AG04450 (cell line): ENCODE measurements around the gene SERPINB5. TPM values are rescaled to one million over a fixed set of nuclear protein-coding genes. Genes with fewer than 3 reads are reported as not detected.

Source experiments
- CTCF ChIA-PET: fragments of 300-600, 350-600 bp; formaldehyde crosslinking; extraction: SDS; loops from one replicate; lab custom pipeline; 2022; ENCODE audit warnings: antibody characterized with exemption, inconsistent platforms; lab: Charles Lee
- POLR2A ChIA-PET: fragments of 350-600 bp; formaldehyde crosslinking; extraction: SDS; loops from one replicate; lab custom pipeline; 2021; ENCODE audit warnings: antibody characterized with exemption, inconsistent platforms; lab: Yijun Ruan, JAX
- DNase-seq: peaks from one replicate; pipeline ENCODE4 v3.0.0-alpha.2; 2011; ENCODE audit warnings: low read depth, low spot score
- H3K27ac ChIP-seq: one replicate; pipeline ENCODE4 v1.5.1; 2012; ENCODE audit warnings: low read depth, low read length, control low read depth
- H3K27me3 ChIP-seq: one replicate; pipeline ENCODE4 v1.6.0; 2012; ENCODE audit warnings: low read length; ENCODE audit not compliant: control insufficient read depth, insufficient read depth
- H3K4me3 ChIP-seq: 2 replicates; pipeline ENCODE4 v1.5.1; 2011; ENCODE audit warnings: mild to moderate bottlenecking, low read depth, low read length, control low read depth
- H3K9me3 ChIP-seq: 2 replicates; pipeline ENCODE4 v1.5.1; 2012; ENCODE audit warnings: low read length; ENCODE audit not compliant: control insufficient read depth, insufficient read depth
- polyA plus RNA-seq: library from polyadenylated mRNA; depleted of rRNA; stranded (reverse); fragments of >200 nt; gene quantifications from 2 replicates; pipeline ENCODE4 v1.2.3, GENCODE V29; 2011
- TF ChIP-seq, protein P1 (sequence below): IDR thresholded peaks from 2 replicates; pipeline ENCODE4 v1.5.1; 2011; ENCODE audit warnings: low read depth, low read length, control low read depth, inconsistent platforms

SERPINB5 gene
- polyA plus RNA-seq, 1 experiment: not detected

DNA sequence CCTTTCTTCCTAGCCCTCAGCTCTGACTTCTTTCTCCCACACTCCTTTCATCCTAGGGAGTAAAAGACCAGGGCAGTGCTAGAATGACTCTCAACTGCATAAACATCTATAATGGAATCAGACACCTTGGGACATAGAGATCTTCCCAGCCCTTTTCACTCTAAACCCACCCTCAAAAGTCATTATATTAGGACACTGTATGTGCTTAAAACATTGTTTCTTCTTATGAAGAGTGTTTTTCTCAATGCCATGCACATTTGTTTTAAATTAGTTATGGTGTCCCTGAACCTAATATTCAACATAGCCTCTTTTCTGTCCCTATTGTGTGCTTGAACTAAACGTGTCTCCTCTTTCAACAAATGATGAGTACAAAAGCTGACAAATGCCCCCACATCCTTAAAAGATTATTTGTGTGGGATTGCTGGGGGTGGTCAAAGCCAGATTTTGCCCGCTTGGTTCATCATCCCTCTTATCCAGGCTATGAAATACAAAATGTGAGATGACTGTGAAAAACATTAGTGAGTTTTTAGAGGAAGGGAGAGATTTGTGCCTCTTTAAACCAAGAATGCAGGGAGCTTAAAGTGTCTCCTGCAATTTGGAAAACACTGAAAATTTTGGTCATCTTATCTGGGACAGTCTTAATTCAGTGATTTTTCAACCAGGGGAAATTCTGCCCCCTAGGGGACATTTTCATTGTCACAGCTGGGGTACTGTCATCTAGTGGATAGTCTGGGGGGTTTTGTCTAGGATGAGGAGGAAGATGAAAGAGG lies 29.0 kb downstream of the SERPINB5 start:
- no peaks in the 10 kb centered on the region for H3K27me3 ChIP-seq
- POLR2A ChIA-PET: no interaction called here

DNA sequence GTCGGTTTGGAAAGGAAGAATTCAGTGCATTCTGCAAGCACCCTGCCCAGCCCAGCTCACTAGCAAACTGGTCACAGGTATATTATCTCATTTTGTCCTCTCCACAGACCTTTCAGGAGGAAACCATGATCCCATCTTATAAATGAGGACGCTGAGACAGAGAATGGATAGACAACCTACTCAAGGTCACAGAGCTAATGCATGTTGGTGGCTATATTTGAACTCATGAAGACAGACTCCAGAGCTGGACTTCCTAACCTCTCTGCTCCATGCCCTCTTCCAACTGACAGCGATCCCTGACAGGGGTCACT lies 29.5 kb downstream of the SERPINB5 start:
- Histone ChIP-seq H3K27ac (no peak overlapping the region), H3K9me3 (no peaks in the 10 kb centered on the region), H3K4me3 (no peak overlapping the region), H3K27me3 (peaks cover 2% of the 10 kb centered on the region)
- TF ChIP-seq, protein P1, sequence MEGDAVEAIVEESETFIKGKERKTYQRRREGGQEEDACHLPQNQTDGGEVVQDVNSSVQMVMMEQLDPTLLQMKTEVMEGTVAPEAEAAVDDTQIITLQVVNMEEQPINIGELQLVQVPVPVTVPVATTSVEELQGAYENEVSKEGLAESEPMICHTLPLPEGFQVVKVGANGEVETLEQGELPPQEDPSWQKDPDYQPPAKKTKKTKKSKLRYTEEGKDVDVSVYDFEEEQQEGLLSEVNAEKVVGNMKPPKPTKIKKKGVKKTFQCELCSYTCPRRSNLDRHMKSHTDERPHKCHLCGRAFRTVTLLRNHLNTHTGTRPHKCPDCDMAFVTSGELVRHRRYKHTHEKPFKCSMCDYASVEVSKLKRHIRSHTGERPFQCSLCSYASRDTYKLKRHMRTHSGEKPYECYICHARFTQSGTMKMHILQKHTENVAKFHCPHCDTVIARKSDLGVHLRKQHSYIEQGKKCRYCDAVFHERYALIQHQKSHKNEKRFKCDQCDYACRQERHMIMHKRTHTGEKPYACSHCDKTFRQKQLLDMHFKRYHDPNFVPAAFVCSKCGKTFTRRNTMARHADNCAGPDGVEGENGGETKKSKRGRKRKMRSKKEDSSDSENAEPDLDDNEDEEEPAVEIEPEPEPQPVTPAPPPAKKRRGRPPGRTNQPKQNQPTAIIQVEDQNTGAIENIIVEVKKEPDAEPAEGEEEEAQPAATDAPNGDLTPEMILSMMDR: no peak
- DNase-seq: no peak
- CTCF ChIA-PET: interaction anchor here (0.7 to 10.8 kb wide), 12 partner anchors 10 to 490 kb away, joined by 3 to 96 read pairs (median 3); partner anchors contain the start of gene SERPINB12
- POLR2A ChIA-PET: no interaction called here

More for the DNA sequence above, 29.0 kb downstream of the SERPINB5 start:
- no peak overlapping the region for H3K27ac ChIP-seq
- CTCF ChIA-PET: interaction anchor here (0.6 to 10.8 kb wide), 13 partner anchors 8 to 489 kb away, joined by 3 to 96 read pairs (median 3); partner anchors contain the start of gene SERPINB12
- H3K9me3 ChIP-seq: no peaks in the 10 kb centered on the region
- no peak for DNase-seq
- no peak overlapping the region for H3K4me3 ChIP-seq
- TF ChIP-seq, protein P1: peak; percentile 60

DNA sequence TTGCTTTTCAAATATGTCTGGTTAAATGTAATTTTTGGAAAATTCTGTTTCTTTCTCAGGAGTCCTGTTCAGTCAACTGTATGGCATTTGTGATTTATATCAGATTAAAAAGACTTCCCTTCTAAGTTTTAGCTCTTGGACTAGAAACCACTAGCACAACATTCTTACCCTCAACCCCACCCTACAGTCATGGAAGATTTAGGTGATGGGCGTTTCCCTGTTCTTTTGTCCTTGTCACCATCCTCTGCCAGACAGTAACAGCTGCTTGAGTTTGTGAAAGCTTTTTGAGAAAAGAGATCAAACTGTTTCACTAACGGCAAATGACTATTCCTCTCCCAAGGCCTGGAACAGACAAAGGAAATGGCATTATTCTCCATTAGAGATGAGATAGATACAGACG lies 31.8 kb downstream of the SERPINB5 start:
- CTCF ChIA-PET: interaction anchor here (0.5 to 10.8 kb wide), 6 partner anchors 9 to 494 kb away, joined by 3 to 96 read pairs (median 4); no protein-coding TSS in a partner anchor
- DNase-seq: no peak
- no peak overlapping the region for H3K27ac ChIP-seq
- TF ChIP-seq, protein P1: no peak
- POLR2A ChIA-PET: no interaction called here
- H3K9me3 ChIP-seq: no peaks in the 10 kb centered on the region
- no peak overlapping the region for H3K4me3 ChIP-seq
- peaks cover 2% of the 10 kb centered on the region for H3K27me3 ChIP-seq

DNA sequence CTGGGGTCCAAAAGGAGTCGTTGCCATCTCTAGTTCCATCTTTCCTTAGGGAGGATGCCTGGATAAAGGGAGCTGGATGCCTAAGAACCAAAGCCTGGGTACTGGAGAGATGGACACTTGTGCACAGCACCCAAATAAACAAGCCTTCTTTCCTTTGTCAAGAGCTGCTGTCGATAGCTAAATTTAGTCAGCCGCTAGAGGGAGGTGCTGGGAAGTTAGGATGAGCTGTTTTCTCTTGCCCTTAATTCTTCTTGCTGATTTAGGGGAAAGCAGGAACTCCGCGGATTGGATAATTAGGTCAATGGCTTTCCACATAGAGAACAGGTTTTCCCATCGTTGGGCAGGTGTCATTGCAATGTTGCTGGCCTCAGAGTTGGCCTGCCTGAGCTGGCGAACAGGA lies 34.5 kb downstream of the SERPINB5 start:
- POLR2A ChIA-PET: no interaction called here
- no peak overlapping the region for H3K27ac ChIP-seq
- no peak overlapping the region for H3K4me3 ChIP-seq
- no peaks in the 10 kb centered on the region for H3K9me3 ChIP-seq
- TF ChIP-seq, protein P1: peak; percentile 80
- H3K27me3 ChIP-seq: peaks cover 8% of the 10 kb centered on the region
- DNase-seq: peak; percentile 6
- CTCF ChIA-PET: interaction anchor here (0.5 to 10.8 kb wide), 39 partner anchors 6 to 495 kb away, joined by 3 to 96 read pairs (median 4); partner anchors contain the start of genes SERPINB11 and SERPINB12

DNA sequence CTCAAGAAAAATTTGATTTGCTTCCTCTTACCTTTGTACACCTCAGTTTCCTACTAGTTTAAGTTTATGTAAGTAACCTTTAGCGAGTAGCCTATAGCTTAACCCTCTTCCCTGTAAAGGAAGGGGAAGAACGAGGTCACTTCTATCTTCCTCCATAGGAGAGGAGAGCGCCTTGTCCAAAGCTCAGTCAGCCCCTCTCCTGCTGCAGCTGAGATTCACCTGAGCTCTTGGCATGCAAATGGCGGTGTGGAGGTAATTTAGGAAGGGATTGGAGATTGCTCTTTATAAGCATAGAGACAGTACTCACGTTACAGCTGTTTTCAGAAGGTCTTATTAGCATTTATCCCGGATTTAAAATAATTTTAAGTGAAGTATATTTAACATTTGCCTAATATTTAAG lies 37.6 kb downstream of the SERPINB5 start:
- no peak for DNase-seq
- Histone ChIP-seq H3K27ac (no peak overlapping the region), H3K4me3 (no peak overlapping the region), H3K9me3 (no peaks in the 10 kb centered on the region), H3K27me3 (peaks cover 8% of the 10 kb centered on the region)
- TF ChIP-seq, protein P1: no peak
- ChIA-PET CTCF (interaction anchor here (1.1 to 8.0 kb wide), 8 partner anchors 8 to 461 kb away, joined by 3 to 272 read pairs (median 54); no protein-coding TSS in a partner anchor), POLR2A (interaction anchor here (0.5 kb wide), 1 partner anchor 344 kb away, joined by 5 read pairs; no protein-coding TSS in a partner anchor)
